HepG2 (cell line): Measurements from ENCODE around the gene SIGLEC8. TPM values are rescaled to one million over a fixed set of nuclear protein-coding genes. Genes with fewer than 3 reads are reported as not detected.

ENCODE experiments used
- ARNT2 ChIP-seq: sonication (generic); formaldehyde crosslinking; IDR thresholded peaks from 2 replicates; pipeline ENCODE4 v1.8.0; 2022; ENCODE audit warnings: mild to moderate bottlenecking, low read depth, missing genetic modification reagents, moderate library complexity
- IKZF4 ChIP-seq: sonication (generic); formaldehyde crosslinking; IDR thresholded peaks from 2 replicates; pipeline ENCODE4 v1.5.1; 2020; ENCODE audit warnings: borderline replicate concordance, mild to moderate bottlenecking, low read depth, missing genetic modification reagents; ENCODE audit errors: not compliant biosample characterization
- PRPF4 ChIP-seq: fragments of 200-400 bp; formaldehyde crosslinking; IDR thresholded peaks from 2 replicates; pipeline ENCODE4 v1.6.1; 2016; ENCODE audit warnings: low read length, low read depth; ENCODE audit not compliant: poor library complexity, severe bottlenecking
- SNAPC2 ChIP-seq: sonication (generic); formaldehyde crosslinking; IDR thresholded peaks from 2 replicates; pipeline ENCODE4 v1.8.1; 2022; ENCODE audit warnings: mild to moderate bottlenecking, missing genetic modification reagents
- SP2 ChIP-seq: sonication (generic); formaldehyde crosslinking; IDR thresholded peaks from 2 replicates; pipeline ENCODE4 v1.5.1; 2020; ENCODE audit warnings: mild to moderate bottlenecking, missing genetic modification reagents
- U2AF1 ChIP-seq: fragments of 200-400 bp; formaldehyde crosslinking; optimal IDR thresholded peaks from 2 replicates; pipeline ENCODE3; 2017; ENCODE audit warnings: mild to moderate bottlenecking, low read depth, low read length
- ZBTB1 ChIP-seq: sonication (generic); formaldehyde crosslinking; IDR thresholded peaks from 2 replicates; pipeline ENCODE4 v1.4.0; 2020; ENCODE audit warnings: missing genetic modification reagents, borderline replicate concordance
- ZNF431 ChIP-seq: sonication (generic); formaldehyde crosslinking; IDR thresholded peaks from 2 replicates; pipeline ENCODE4 v1.9.0; 2022; ENCODE audit warnings: missing genetic modification reagents, low read depth, mild to moderate bottlenecking, borderline replicate concordance
- ZNF607 ChIP-seq: sonication (generic); formaldehyde crosslinking; IDR thresholded peaks from 2 replicates; pipeline ENCODE4 v1.5.1; 2020; ENCODE audit warnings: missing genetic modification reagents, mild to moderate bottlenecking, borderline replicate concordance
- ZNF678 ChIP-seq: sonication (generic); formaldehyde crosslinking; IDR thresholded peaks from 2 replicates; pipeline ENCODE4 v1.4.0; 2020; ENCODE audit warnings: mild to moderate bottlenecking, missing genetic modification reagents
- polyA plus RNA-seq, 8 experiments: library from polyadenylated mRNA; depleted of rRNA in 3 of 8; stranded (reverse) in 7 of 8; unstranded in 1 of 8; fragments of >200 nt; fragmentation: Illumina TruSeq in 4 of 8; extraction: Trizol in 4 of 8; gene quantifications; 2 replicates each; pipeline versions ENCODE4 v1.2.1 to v1.2.3, GENCODE V29; 2011 to 2016; ENCODE audit warnings: low read depth in 4 of 8, missing spikeins in 1 of 8, mixed read lengths in 1 of 8; ENCODE audit not compliant: insufficient read depth in 1 of 8
- total RNA-seq, 5 experiments: library from RNA; depleted of rRNA; stranded (reverse); fragments of >200 nt; fragmentation: Illumina TruSeq; extraction: Trizol; gene quantifications; 2 replicates each; pipeline ENCODE4 v1.2.3, GENCODE V29; 2016; ENCODE audit warnings: low read depth in 1 of 5
- TF ChIP-seq, protein P1 (sequence below): sonication (generic); formaldehyde crosslinking; IDR thresholded peaks from 2 replicates; pipeline ENCODE4 v1.4.0; 2020; ENCODE audit warnings: mild to moderate bottlenecking, missing genetic modification reagents
- TF ChIP-seq, protein P2 (sequence below): sonication (generic); formaldehyde crosslinking; IDR thresholded peaks from 2 replicates; pipeline ENCODE4 v1.4.0; 2020; ENCODE audit warnings: missing genetic modification reagents
- TF ChIP-seq, protein P3 (sequence below): sonication (generic); formaldehyde crosslinking; conservative IDR thresholded peaks from 2 replicates; pipeline ENCODE4 v1.8.0; 2022; ENCODE audit warnings: mild to moderate bottlenecking, moderate library complexity, missing genetic modification reagents
- TF ChIP-seq, protein P4 (sequence below): IDR thresholded peaks from 2 replicates; pipeline ENCODE4 v1.6.1; 2016; ENCODE audit warnings: low read depth
- TF ChIP-seq, protein P5 (sequence below): sonication (generic); formaldehyde crosslinking; IDR thresholded peaks from 2 replicates; pipeline ENCODE4 v1.8.1; 2023; ENCODE audit warnings: mild to moderate bottlenecking, inconsistent platforms, moderate library complexity, missing genetic modification reagents, borderline replicate concordance
- TF ChIP-seq, protein P6 (sequence below): sonication (generic); formaldehyde crosslinking; IDR thresholded peaks from 2 replicates; pipeline ENCODE4 v1.8.0; 2022; ENCODE audit warnings: mild to moderate bottlenecking, missing genetic modification reagents, borderline replicate concordance

SIGLEC8 gene
- total and polyA plus RNA-seq, 2 of the 13 experiments (the other 11 are each of a cell fraction or from before 2014, with no cell fraction given), result not detected

DNA sequence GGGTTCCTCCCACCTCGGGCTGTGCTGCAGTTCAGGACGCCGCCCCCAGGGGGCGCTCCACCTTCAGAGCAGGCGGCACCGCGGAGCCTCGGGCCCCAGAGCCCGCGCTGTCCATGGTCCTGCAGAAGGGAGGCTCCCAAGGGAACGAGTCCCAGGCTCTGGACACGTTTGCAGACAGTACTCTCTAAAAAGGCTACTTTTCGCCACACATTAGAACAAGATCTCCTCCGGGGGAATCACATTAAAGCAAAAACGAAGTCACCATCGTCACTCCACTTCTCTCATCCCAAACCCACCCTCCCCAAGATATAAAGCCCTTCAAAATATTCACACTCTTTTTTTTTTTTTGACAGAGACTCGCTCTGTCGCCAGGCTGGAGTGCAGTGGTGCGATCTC lies 36.2 kb downstream of the SIGLEC8 start (continued):
- TF ChIP-seq, protein P1, sequence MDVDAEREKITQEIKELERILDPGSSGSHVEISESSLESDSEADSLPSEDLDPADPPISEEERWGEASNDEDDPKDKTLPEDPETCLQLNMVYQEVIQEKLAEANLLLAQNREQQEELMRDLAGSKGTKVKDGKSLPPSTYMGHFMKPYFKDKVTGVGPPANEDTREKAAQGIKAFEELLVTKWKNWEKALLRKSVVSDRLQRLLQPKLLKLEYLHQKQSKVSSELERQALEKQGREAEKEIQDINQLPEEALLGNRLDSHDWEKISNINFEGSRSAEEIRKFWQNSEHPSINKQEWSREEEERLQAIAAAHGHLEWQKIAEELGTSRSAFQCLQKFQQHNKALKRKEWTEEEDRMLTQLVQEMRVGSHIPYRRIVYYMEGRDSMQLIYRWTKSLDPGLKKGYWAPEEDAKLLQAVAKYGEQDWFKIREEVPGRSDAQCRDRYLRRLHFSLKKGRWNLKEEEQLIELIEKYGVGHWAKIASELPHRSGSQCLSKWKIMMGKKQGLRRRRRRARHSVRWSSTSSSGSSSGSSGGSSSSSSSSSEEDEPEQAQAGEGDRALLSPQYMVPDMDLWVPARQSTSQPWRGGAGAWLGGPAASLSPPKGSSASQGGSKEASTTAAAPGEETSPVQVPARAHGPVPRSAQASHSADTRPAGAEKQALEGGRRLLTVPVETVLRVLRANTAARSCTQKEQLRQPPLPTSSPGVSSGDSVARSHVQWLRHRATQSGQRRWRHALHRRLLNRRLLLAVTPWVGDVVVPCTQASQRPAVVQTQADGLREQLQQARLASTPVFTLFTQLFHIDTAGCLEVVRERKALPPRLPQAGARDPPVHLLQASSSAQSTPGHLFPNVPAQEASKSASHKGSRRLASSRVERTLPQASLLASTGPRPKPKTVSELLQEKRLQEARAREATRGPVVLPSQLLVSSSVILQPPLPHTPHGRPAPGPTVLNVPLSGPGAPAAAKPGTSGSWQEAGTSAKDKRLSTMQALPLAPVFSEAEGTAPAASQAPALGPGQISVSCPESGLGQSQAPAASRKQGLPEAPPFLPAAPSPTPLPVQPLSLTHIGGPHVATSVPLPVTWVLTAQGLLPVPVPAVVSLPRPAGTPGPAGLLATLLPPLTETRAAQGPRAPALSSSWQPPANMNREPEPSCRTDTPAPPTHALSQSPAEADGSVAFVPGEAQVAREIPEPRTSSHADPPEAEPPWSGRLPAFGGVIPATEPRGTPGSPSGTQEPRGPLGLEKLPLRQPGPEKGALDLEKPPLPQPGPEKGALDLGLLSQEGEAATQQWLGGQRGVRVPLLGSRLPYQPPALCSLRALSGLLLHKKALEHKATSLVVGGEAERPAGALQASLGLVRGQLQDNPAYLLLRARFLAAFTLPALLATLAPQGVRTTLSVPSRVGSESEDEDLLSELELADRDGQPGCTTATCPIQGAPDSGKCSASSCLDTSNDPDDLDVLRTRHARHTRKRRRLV (CRISPR knock-in tag), result peak; percentile 84; the same call in 1 of the 2 replicates
- TF ChIP-seq, protein P2, sequence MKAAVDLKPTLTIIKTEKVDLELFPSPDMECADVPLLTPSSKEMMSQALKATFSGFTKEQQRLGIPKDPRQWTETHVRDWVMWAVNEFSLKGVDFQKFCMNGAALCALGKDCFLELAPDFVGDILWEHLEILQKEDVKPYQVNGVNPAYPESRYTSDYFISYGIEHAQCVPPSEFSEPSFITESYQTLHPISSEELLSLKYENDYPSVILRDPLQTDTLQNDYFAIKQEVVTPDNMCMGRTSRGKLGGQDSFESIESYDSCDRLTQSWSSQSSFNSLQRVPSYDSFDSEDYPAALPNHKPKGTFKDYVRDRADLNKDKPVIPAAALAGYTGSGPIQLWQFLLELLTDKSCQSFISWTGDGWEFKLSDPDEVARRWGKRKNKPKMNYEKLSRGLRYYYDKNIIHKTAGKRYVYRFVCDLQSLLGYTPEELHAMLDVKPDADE (CRISPR knock-in tag), result peak; percentile 96
- peak; percentile 93 for TF ChIP-seq ZNF431
- peak; percentile 94 for TF ChIP-seq SNAPC2 (CRISPR knock-in tag)
- TF ChIP-seq IKZF4 (CRISPR knock-in tag), result peak; percentile 97
- peak; percentile 99 for TF ChIP-seq ZNF607 (CRISPR knock-in tag)
- TF ChIP-seq ZNF678 (CRISPR knock-in tag), result peak; percentile 77; the same call in 1 of the 2 replicates
- TF ChIP-seq, protein P3, sequence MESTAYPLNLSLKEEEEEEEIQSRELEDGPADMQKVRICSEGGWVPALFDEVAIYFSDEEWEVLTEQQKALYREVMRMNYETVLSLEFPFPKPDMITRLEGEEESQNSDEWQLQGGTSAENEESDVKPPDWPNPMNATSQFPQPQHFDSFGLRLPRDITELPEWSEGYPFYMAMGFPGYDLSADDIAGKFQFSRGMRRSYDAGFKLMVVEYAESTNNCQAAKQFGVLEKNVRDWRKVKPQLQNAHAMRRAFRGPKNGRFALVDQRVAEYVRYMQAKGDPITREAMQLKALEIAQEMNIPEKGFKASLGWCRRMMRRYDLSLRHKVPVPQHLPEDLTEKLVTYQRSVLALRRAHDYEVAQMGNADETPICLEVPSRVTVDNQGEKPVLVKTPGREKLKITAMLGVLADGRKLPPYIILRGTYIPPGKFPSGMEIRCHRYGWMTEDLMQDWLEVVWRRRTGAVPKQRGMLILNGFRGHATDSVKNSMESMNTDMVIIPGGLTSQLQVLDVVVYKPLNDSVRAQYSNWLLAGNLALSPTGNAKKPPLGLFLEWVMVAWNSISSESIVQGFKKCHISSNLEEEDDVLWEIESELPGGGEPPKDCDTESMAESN (CRISPR knock-in tag), result peak; percentile 97
- TF ChIP-seq, protein P4, sequence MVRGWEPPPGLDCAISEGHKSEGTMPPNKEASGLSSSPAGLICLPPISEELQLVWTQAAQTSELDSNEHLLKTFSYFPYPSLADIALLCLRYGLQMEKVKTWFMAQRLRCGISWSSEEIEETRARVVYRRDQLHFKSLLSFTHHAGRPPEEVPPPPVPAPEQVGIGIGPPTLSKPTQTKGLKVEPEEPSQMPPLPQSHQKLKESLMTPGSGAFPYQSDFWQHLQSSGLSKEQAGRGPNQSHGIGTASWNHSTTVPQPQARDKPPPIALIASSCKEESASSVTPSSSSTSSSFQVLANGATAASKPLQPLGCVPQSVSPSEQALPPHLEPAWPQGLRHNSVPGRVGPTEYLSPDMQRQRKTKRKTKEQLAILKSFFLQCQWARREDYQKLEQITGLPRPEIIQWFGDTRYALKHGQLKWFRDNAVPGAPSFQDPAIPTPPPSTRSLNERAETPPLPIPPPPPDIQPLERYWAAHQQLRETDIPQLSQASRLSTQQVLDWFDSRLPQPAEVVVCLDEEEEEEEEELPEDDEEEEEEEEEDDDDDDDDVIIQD (CRISPR knock-in tag), result peak; percentile 76; the same call in 1 of the 2 replicates
- TF ChIP-seq, protein P5, sequence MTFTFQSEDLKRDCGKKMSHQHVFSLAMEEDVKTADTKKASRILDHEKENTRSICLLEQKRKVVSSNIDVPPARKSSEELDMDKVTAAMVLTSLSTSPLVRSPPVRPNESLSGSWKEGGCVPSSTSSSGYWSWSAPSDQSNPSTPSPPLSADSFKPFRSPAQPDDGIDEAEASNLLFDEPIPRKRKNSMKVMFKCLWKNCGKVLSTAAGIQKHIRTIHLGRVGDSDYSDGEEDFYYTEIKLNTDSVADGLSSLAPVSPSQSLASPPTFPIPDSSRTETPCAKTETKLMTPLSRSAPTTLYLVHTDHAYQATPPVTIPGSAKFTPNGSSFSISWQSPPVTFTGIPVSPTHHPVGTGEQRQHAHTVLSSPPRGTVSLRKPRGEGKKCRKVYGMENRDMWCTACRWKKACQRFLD (CRISPR knock-in tag), result peak; percentile 93
- peak; percentile 95 for TF ChIP-seq ARNT2
- TF ChIP-seq U2AF1, result no peak
- TF ChIP-seq, protein P6, sequence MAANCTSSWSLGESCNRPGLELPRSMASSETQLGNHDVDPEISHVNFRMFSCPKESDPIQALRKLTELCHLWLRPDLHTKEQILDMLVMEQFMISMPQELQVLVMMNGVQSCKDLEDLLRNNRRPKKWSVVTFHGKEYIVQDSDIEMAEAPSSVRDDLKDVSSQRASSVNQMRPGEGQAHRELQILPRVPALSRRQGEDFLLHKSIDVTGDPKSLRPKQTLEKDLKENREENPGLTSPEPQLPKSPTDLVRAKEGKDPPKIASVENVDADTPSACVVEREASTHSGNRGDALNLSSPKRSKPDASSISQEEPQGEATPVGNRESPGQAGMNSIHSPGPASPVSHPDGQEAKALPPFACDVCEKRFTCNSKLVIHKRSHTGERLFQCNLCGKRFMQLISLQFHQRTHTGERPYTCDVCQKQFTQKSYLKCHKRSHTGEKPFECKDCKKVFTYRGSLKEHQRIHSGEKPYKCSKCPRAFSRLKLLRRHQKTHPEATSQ (CRISPR knock-in tag), result peak; percentile 84
- TF ChIP-seq PRPF4, result no peak
- TF ChIP-seq ZBTB1 (CRISPR knock-in tag), result peak; percentile 95; the same call in 1 of the 2 replicates
- 0 out of 2 replicates have a peak, but pooled peaks have one; percentile 23 for TF ChIP-seq SP2
